HG02870 (cell line): ENCODE data around the gene BCAS3.
"Not testable (repeated sequence)": the region's sequence is repeated elsewhere in the genome, so short reads cannot be mapped to it uniquely, and the experiment has no call there.

Experiments
- ATAC-seq: cut with Tn5 transposase; IDR thresholded peaks from one replicate; pipeline ENCODE4 v1.9.1; 2021; ENCODE audit warnings: mild to moderate bottlenecking, moderate library complexity; ENCODE audit not compliant: unreplicated experiment

Gene BCAS3

DNA sequence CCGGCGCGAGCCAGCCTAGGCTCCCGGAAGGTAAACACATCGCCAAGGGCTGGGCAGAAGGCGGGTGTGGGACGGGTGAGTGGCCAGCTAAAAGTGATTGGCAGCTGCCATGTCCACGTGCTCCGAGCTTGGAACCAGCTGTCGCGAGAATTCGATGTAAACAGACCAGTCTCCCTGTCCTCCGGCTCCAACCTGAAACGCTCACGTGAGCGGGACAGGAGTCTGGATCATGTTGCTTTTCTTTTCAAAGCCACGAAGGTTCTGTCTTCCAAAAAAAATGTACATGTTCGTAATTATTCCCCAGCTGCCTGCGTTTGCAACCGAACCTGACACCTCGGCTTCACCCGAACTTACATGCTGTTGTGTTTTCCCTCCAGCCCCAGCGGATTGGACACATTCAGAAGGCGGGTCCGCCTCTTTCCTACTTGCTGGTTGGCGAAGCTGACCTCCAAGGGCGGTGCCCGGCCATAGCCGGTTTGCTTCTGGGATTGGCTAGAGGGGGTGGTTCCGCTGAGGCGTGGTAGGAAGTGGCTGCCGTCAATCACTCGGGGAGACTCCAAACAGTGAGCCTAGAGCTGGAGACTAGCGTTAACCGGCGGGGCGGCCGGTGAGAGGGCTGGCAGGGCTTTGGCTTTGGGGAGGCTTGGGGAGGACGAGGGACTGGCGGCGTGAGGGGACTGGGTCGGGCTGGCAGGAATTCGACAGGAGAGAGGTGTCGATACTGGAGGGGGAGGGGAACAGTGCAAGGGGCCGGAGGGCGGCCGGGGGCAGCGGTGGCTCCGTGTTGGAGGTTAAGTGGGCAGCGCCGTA, at the start of gene BCAS3:
Gene BCAS3 (plus strand): TSS at position 544 of the 810 bp plus-strand sequence.
- ATAC-seq = peak; percentile 95

DNA sequence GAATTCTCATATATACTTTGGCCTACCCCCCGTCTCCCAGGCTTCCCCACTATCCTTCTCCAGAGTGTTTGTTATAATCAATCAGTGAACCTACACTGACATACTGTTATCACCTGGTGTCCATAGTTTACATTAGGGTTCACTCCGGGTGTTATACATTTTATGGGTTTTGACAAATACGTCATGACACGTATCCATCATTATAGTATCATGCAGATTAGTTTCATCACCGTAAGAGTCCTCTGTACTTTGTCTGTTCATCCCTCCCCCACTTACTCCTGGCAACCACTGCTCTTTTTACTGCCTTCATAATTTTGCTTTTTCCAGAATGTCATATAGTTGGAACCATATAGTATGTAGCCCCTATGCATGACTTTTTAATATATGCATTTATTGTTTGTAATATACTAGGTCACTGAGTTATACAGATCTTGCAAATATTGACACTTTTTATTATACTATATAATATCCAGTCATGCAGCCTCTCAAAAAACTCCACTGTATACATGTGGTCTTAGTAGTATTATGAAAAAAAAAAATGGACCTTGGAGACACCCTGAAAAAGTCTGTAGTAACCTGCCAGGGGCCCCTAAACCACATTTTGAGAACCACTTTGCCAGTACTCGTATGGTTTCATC, 49.3 kb upstream of the BCAS3 start:
- no peak for ATAC-seq

DNA sequence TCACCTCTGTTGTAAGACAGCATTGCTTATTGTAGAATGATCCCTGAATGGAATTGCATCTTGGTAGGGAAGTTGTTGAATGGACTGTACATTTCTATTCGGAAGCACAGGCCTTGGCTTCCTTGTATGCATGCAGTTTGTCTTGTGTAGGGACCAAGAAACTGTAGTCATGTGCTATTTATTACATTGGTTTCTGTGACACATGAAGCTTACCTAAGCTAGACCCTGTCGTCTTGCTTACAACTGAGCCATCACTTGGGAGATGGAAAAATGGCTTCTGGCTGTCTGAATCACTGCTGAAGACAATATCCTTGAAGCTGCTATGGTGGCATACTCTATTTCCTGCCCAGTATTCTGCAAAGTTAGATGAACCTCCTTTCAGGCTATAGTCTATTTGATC, 48.5 kb upstream of the BCAS3 start:
- no peak for ATAC-seq

DNA sequence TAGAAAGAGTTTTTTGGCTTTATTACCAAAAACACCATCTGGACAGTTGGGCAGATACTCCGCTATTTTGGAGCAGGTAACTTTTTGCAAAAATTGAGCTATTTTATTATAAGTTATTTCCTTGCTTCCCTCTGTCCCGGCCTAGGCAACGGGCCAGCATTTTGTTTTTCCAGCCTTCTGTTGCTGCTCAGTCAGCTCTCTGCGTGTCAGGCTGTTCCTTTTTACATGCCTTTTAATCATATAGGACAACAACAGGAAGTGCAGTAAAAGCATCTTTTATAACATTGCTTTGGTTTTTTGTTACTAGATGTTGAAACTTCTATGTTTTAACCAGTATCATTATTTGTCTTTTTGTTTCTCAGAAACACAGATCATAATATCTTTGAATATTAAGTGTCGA, 47.3 kb upstream of the BCAS3 start:
- no peak for ATAC-seq

DNA sequence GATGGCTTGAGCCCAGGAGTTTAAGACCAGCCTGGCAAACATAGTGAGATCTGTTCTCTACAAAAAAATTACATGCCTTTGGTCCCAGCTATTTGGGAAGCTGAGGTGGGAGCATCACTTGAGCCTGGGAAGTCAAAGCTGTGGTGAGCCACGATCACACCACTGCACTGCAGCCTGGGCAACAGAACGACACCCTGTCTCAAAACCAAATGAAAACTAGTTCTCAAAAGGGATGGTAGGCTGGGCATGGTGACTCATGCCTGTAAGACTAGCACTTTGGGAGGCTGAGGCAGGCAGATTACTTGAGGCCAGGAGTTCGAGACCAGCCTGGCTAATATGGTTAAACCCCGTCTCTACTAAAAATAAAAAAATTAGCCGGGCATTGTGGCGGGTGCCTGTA, 46.5 kb upstream of the BCAS3 start:
- no peak for ATAC-seq

DNA sequence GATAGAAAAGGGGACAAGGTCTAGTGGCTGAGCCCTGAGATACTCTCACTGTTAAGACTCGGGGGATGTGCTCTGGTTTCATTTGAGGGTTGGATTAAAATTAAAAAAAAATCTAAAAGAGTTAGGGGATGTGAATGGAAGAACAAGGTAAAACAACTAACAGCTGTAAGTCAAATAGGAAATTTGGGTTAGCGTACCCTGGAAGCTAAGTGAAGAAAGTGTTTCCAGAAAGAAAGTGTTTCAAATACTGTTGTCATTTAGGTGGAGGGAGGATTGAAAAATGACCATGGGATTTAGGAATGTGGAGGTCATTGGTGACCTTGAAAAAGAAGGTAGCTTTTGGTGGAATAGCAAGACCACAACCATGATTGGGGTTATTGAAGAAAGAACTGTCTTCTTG, 40.0 kb upstream of the BCAS3 start:
- no peak for ATAC-seq

DNA sequence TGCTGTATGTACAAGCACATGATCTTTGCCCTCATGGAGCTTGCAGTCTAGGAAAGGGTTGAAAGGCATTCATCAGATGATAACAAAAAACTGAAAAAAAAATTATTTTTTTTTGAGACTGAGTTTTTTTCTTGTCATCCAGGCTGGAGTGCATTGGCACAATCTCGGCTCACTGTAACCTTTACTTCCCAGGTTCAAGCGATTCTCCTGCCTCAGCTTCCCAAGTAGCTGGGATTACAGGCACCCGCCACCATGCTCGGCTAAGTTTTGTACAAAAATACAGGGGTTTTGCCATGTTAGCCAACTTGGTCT, 38.7 kb upstream of the BCAS3 start:
- no peak for ATAC-seq

DNA sequence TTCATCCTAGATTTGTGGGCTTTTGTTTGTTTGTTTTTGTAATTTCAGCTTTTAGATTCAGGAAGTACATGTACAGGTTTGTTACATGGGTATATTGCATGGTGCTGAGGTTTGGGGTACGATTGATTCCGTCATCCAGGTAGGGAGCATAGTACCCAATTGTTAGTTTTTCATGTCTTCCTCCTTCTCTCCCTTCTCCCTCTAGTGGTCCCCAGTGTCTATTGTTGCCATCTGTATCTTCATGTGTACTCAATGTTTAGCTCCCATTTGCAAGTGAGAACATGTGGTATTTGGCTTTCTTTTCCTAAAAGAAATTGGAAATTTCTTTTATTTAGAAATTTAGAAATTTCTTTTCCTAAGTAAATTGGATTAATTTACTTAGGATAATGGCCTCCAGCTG, 37.1 kb upstream of the BCAS3 start:
- no peak for ATAC-seq

DNA sequence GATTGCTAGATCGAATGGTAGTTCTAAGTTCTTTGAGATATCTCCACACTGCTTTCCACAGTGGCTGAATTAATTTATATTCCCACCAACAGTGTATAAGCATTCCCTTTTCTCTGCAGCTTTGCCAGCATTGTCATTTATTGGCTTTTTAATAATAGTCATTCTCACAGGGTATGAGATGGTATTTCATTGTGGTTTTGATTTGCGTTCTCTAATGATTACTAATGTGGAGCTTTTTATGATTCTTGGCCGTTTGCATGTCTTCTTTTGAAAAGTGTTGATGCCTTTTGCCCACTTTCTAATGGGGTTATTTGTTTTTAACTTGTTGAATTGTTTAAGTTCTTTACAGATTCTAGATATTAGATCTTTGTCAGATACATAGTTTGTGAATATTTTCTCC, 36.5 kb upstream of the BCAS3 start:
- no peak for ATAC-seq

DNA sequence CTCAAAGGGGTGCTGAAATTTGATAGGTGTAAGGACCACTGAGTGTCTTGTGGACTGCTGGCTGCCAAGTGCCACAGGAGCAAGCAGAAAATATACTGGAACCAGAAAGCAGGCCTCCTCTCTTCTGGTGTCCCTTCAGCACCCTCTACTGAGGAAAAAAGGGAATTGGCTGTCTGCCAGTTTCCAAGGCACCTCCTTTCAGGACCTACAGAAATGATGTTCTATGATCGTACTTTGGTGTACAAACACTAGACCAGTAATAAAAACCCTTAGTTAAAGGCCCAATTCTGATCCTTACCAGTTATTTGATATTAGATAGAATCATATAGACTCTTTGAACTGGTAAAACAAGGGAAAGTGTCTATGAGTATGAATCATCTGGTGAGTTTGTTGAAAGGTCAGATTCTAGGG, 35.8 kb upstream of the BCAS3 start:
- no peak for ATAC-seq

DNA sequence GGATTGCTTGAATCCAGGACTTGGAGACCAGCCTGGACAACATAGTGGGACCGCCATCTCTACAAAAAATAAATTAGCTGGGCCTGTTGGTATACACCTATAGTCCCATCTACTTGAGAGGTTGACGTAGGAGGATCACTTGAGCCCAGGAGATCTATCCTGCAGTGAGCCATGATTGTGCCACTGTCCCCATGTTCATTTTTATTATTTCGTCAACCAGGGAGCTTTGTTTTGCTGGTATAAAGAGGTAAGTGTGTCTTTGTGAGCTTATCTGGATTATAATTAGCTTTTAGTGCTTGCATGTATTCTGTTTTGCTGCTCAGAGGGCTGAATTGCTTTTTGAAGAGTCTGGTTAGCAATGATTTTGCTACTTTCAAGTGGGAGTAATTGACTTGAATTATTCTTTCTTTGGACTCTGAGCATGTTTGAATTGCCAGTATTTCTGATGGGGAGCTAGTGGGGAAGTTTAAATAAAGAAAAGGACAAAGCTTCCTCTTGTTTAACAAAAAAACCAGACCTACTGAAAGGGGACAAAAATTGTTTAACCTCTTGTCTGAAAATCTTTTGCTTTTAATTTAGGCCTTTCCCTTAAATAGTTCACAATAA, 31.6 kb upstream of the BCAS3 start:
- no peak for ATAC-seq

DNA sequence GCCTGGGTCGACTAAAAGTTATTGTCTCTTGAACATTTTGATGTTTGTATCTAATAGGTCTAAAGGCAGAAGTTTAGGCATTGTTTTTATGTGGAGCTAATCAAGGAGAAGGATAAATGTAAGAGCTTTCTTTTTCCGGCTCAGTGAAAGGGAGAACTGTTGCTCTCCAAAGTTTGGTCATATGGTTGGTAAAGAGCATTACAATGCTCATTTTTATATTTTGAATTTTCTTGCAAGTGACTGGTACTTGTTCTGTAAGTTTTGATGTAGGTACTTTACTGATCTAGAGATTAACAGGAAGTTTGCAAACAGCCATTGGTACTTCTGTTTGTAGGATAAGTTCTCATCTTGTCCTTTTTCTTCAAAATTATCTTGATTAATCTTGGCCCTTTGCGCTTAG, 30.9 kb upstream of the BCAS3 start:
- no peak for ATAC-seq

DNA sequence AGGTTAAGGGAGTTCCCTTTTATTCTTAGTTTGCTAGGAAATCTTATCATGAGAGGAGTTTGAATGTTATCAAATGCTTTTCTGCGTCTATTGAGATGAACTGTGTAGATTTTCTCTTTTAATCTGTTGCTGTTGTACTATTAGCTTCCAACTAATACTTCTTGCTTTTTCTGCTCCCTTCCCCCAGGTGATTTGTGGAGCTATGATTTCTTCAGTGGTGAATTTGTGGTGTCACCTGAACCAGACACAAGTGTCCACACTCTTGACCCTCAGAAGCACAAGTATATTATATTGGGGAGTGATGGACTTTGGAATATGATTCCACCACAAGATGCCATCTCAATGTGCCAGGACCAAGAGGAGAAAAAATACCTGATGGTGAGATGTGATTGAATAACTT, 29.9 kb upstream of the BCAS3 start:
- ATAC-seq = no peak

DNA sequence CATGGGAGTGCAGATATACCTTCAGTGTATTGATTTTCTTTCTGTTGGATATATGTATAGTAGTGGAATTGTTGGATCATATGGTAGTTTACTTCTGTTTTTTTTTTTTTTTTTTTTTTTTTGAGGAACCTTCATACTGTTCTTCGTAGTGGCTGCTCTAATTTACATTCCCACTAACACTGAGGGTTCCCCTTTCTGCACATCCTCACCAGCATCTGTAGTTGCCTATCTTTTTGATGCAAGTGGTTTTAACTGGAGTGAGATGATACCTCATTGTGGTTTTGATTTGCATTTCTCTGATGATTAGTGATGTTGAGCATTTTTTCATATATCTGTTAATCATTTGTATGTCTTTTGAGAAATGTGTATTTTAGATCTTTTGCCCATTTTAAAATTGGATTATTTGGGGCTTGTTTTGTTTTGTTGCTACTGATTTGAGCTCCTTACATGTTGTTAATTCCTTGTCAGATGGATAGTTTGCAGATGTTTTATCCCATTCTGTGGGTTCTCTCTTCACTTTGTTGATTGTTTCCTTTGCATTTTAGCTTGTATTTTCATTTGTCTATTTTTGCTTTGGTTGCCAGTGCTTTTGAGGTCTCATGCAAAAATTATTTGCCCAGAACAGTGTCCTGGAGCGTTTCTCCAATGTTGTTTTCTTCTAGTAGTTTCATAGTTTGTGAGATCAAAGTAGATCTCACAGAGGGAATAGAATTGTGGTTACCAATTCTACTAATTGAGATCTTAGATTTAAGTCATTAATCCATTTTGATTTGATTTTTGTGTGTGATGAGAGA, 25.0 kb upstream of the BCAS3 start:
- peak; percentile 98 for ATAC-seq

DNA sequence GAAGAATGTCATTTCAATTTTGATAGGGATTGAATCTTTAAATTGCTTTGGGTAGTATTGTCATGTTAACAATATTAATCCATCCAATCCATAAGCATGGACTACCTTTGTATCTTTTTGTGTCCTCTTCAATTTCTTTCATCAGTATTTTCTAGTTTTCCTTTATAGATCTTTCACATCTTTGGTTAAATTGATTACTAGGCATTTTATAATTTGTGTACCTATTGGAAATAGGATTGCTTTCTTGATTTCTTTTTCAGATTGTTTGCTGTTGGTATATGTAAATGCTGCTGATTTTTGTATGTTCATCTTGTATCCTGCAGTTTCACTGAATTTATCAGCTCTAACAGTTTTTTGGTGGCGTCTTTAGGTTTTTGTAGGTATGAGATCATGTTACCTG, 24.1 kb upstream of the BCAS3 start:
- no peak for ATAC-seq

DNA sequence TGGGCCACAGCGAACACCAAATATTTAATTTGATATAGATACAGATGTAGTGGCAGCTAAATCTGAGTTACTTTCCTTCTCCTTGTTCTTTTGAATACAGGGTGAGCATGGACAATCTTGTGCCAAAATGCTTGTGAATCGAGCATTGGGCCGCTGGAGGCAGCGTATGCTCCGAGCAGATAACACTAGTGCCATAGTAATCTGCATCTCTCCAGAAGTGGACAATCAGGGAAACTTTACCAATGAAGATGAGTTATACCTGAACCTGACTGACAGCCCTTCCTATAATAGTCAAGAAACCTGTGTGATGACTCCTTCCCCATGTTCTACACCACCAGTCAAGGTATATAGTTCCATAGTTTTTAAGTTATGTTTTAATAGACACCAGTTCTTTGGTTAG, 21.2 kb upstream of the BCAS3 start:
- ATAC-seq = no peak

DNA sequence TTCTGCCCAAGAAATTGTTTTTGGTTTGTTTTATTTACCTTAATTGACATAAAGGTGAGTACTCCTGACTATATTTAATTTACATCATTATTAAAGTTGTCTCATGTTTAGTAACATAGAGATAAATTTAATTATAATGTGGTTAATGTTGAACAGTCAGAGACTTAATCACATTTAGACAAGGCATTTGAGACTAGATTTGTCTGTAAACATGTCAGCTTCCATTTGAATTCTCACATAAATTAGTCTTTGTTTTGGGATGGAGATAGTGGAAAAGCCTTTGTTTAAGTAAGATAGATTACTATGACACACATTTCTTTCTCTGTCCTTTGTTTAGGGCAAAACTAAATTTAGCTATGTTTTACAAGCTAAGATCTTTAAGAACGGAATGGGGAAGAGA, 18.5 kb upstream of the BCAS3 start:
- no peak for ATAC-seq

DNA sequence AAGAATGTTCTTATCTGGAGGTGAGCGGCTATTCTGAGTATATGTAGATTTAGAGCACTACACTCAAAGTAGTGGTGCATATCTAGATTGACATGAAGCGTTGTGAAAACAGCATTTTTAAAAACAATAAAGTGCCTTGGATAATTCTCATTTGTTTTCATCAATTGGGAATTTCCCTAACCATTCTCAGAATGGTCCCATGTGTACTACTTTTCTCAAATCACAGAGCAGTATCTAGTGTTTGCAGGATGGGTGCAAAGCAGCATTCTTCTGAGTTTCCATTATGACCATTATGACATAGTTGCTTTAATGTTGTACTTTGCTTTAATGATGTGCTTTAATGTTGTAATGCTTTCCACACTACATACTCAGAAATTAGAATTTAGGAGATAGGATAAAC, 16.2 kb upstream of the BCAS3 start:
- ATAC-seq = no peak

DNA sequence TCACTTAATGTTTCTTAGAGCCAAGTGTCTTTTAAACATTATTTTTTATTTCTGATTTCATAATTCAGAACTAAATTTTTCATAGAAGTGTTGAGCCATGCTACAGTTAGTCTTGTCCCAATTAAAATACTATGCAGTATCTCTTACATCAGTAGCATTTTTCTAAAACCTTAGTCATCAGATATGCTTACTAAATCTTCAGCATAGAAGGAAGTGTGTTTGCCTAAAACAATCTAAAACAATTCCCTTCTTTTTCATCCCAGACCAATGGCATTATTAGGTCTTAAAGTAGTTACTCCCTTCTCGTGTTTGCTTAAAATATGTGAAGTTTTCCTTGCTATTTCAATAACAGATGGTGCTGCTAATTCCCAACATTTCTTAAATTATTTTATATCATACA, 13.6 kb upstream of the BCAS3 start:
- no peak for ATAC-seq

DNA sequence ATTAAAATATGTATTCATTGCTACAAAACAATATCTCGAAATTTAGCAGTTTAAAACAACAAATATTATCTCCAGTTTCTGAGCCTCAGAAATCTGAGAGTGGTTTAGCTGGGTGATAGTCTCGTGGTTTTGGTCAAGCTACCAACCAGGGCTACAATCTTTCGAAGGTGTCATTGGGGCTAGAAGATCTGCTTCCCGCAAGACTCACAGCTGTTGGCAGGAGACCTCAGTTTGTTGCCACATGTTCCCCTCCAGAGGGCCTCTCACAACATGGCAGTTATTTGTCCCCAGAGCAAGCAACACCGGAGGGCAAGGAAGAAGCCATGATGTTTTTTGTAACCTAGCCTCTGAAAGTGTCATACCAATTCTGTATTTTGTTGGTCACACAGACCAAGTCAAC, 12.0 kb upstream of the BCAS3 start:
- ATAC-seq = no peak

DNA sequence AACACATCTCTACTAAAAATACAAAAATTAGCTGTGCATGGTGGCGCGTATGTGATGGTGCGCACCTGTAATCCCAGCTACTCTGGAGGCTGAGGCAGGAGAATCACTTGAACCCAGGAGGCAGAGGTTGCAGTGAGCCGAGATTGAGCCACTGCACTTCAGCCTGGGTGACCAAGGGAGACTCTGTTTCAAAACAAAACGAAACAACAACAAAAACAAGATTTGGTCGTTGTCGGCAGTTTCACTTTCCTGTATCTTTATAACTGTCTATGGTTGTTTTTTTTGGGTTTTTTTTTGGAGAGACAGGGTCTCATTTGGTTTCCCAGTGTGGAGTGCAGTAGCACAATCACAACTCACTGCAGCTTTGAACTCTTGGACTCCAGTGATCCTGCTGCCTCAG, 8.9 kb upstream of the BCAS3 start:
- ATAC-seq = not testable (repeated sequence)

DNA sequence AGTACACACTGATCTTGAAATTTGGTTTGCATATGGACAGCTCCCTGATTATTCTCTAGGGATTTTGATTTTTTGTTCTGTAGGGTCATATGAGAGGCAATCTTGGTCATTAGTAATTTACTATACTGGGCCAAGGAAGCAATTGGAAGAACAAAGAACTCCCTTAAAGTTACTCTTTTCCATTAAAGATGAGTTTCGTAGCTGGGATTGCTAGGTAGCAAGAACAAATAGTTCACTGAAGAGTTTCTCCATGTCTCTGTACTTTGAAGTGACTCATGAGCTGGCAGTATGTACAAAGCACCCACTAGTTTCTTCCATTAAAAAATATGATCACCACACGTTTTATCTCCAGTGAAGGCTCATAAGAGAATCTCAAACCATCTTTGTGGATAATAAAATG, 6.2 kb upstream of the BCAS3 start:
- no peak for ATAC-seq
